HG03159 (cell line): ENCODE data around the gene ZFR2.
"Not testable (repeated sequence)": the region's sequence is repeated elsewhere in the genome, so short reads cannot be mapped to it uniquely, and the experiment has no call there.

Source experiments
- ATAC-seq: cut with Tn5 transposase; IDR thresholded peaks from one replicate; pipeline ENCODE4 v1.9.1; 2021; ENCODE audit warnings: mild to moderate bottlenecking, moderate library complexity; ENCODE audit not compliant: unreplicated experiment

ZFR2 gene

GRCh38 chr19:3758297-3758696 is 110.5 kb downstream of the ZFR2 start:
- not testable (repeated sequence) for ATAC-seq

DNA sequence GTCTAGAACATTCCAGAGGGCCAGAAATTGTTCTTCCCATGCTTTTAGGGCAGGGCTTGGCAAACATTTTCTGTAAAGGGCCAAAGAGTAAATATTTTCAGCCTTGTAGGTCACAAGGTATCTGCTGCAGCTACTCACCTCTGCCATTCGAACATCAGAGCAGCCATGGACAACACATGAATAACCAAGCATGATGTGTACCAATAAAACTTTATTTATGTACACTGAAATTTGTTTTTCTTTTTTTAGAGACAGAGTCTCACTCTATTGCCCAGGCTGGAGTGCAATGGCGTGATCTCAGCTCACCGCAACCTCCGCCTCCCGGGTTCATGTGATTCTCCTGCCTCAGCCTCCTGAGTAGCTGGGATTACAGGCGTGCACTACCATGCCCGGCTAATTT is 111.1 kb downstream of the ZFR2 start:
- not testable (repeated sequence) for ATAC-seq
